Memory B cell (primary cell): ENCODE data around the gene HS3ST4.

Experiments
- ATAC-seq: fragments of 150-1000 bp; cut with Tn5 transposase; 2 replicates; pipeline ENCODE4 v1.10.0; 2021; ENCODE audit warnings: low read depth, mild to moderate bottlenecking, moderate library complexity
- DNase-seq, 2 donors: peaks; one replicate each; pipeline ENCODE4 v3.0.0; 2022; ENCODE audit warnings: low spot score in 2 of 2
- H3K27ac Mint-ChIP-seq: one replicate; pipeline ENCODE4 v1.8.0; 2022; ENCODE audit warnings: mild to moderate bottlenecking, moderate library complexity, mixed read lengths
- H3K27me3 Mint-ChIP-seq: one replicate; pipeline ENCODE4 v1.8.0; 2022; ENCODE audit warnings: mixed read lengths
- H3K36me3 Mint-ChIP-seq: one replicate; pipeline ENCODE4 v1.8.0; 2022; ENCODE audit warnings: mild to moderate bottlenecking, mixed read lengths
- H3K4me1 Mint-ChIP-seq: one replicate; pipeline ENCODE4 v1.8.0; 2022; ENCODE audit warnings: mixed read lengths
- H3K4me3 Mint-ChIP-seq: one replicate; pipeline ENCODE4 v1.8.0; 2022; ENCODE audit warnings: mild to moderate bottlenecking, moderate library complexity, mixed read lengths
- H3K9me3 Mint-ChIP-seq: one replicate; pipeline ENCODE4 v1.8.0; 2022; ENCODE audit warnings: mixed read lengths

Gene HS3ST4

GRCh38 chr16:25868706-25869370 lies 177.1 kb downstream of the HS3ST4 start:
- no peak for ATAC-seq

GRCh38 chr16:25872369-25873070 lies 180.8 kb downstream of the HS3ST4 start:
- peaks cover 19% of the 10 kb centered on the region for H3K9me3 Mint-ChIP-seq
- no peaks in the 10 kb centered on the region for H3K36me3 Mint-ChIP-seq
- DNase-seq (no peak), ATAC-seq (no peak)
- H3K27me3 Mint-ChIP-seq, result peaks cover 8% of the 10 kb centered on the region
- no peak overlapping the region for H3K4me3 Mint-ChIP-seq
- H3K27ac Mint-ChIP-seq, result no peak overlapping the region
- no peaks in the 10 kb centered on the region for H3K4me1 Mint-ChIP-seq

More at GRCh38 chr16:25868706-25869370, 177.1 kb downstream of the HS3ST4 start:
- Mint-ChIP-seq H3K4me3 (no peak overlapping the region), H3K4me1 (no peaks in the 10 kb centered on the region), H3K9me3 (peaks cover 23% of the 10 kb centered on the region), H3K36me3 (no peaks in the 10 kb centered on the region), H3K27me3 (peaks cover 1% of the 10 kb centered on the region), H3K27ac (no peak overlapping the region)
- DNase-seq, result no peak

- H3K9me3 Mint-ChIP-seq, result peaks cover 20% of the 10 kb centered on the region
- ATAC-seq (no peak), DNase-seq (no peak)
- H3K27ac Mint-ChIP-seq, result no peak overlapping the region
- H3K36me3 Mint-ChIP-seq, result no peaks in the 10 kb centered on the region
- no peak overlapping the region for H3K4me3 Mint-ChIP-seq
- no peaks in the 10 kb centered on the region for H3K4me1 Mint-ChIP-seq
- H3K27me3 Mint-ChIP-seq, result peaks cover 8% of the 10 kb centered on the region
These were observed 182.4 kb downstream of the HS3ST4 start for GRCh38 chr16:25874196-25874595.

GRCh38 chr16:25875956-25876598 lies 184.3 kb downstream of the HS3ST4 start:
- Mint-ChIP-seq H3K4me3 (no peak overlapping the region), H3K27me3 (peaks cover 8% of the 10 kb centered on the region), H3K9me3 (peaks cover 19% of the 10 kb centered on the region), H3K4me1 (no peaks in the 10 kb centered on the region), H3K27ac (no peak overlapping the region), H3K36me3 (no peaks in the 10 kb centered on the region)
- ATAC-seq (no peak), DNase-seq (no peak)

GRCh38 chr16:25877103-25877502 lies 185.3 kb downstream of the HS3ST4 start:
- H3K36me3 Mint-ChIP-seq, result no peaks in the 10 kb centered on the region
- peaks cover 8% of the 10 kb centered on the region for H3K27me3 Mint-ChIP-seq
- H3K27ac Mint-ChIP-seq, result no peak overlapping the region
- no peak for ATAC-seq
- H3K9me3 Mint-ChIP-seq, result peaks cover 19% of the 10 kb centered on the region
- H3K4me3 Mint-ChIP-seq, result no peak overlapping the region
- DNase-seq, result no peak
- H3K4me1 Mint-ChIP-seq, result no peaks in the 10 kb centered on the region

GRCh38 chr16:25886598-25886997 lies 194.8 kb downstream of the HS3ST4 start:
- ATAC-seq, result no peak
- H3K36me3 Mint-ChIP-seq, result no peaks in the 10 kb centered on the region

GRCh38 chr16:25888868-25889267 lies 197.1 kb downstream of the HS3ST4 start:
- Mint-ChIP-seq H3K27ac (no peak overlapping the region), H3K4me1 (no peaks in the 10 kb centered on the region), H3K9me3 (peaks cover 5% of the 10 kb centered on the region), H3K27me3 (peaks cover 3% of the 10 kb centered on the region), H3K36me3 (no peaks in the 10 kb centered on the region), H3K4me3 (no peak overlapping the region)
- no peak for DNase-seq
- no peak for ATAC-seq

More at GRCh38 chr16:25886598-25886997, 194.8 kb downstream of the HS3ST4 start:
- H3K4me3 Mint-ChIP-seq, result no peak overlapping the region
- no peak for DNase-seq
- peaks cover 3% of the 10 kb centered on the region for H3K27me3 Mint-ChIP-seq
- H3K4me1 Mint-ChIP-seq, result no peaks in the 10 kb centered on the region
- no peak overlapping the region for H3K27ac Mint-ChIP-seq
- H3K9me3 Mint-ChIP-seq, result peaks cover 3% of the 10 kb centered on the region

GRCh38 chr16:25893332-25893731 lies 201.6 kb downstream of the HS3ST4 start:
- H3K4me3 Mint-ChIP-seq, result no peak overlapping the region
- DNase-seq (no peak), ATAC-seq (no peak)
- peaks cover 6% of the 10 kb centered on the region for H3K9me3 Mint-ChIP-seq
- no peaks in the 10 kb centered on the region for H3K36me3 Mint-ChIP-seq
- H3K4me1 Mint-ChIP-seq, result no peaks in the 10 kb centered on the region
- peaks cover 11% of the 10 kb centered on the region for H3K27me3 Mint-ChIP-seq
- H3K27ac Mint-ChIP-seq, result no peak overlapping the region

- H3K27ac Mint-ChIP-seq, result no peak overlapping the region
- DNase-seq, result no peak
- no peaks in the 10 kb centered on the region for H3K4me1 Mint-ChIP-seq
- H3K27me3 Mint-ChIP-seq, result peaks cover 11% of the 10 kb centered on the region
- no peaks in the 10 kb centered on the region for H3K36me3 Mint-ChIP-seq
- H3K4me3 Mint-ChIP-seq, result no peak overlapping the region
- H3K9me3 Mint-ChIP-seq, result peaks cover 4% of the 10 kb centered on the region
- ATAC-seq, result no peak
These were observed 202.3 kb downstream of the HS3ST4 start for GRCh38 chr16:25894093-25894492.

- Mint-ChIP-seq H3K9me3 (peaks cover 3% of the 10 kb centered on the region), H3K27me3 (peaks cover 9% of the 10 kb centered on the region), H3K4me3 (no peak overlapping the region)
These were observed 203.6 kb downstream of the HS3ST4 start for GRCh38 chr16:25895380-25895779.

GRCh38 chr16:25896411-25896810 lies 204.7 kb downstream of the HS3ST4 start:
- Mint-ChIP-seq H3K4me3 (no peak overlapping the region), H3K4me1 (no peaks in the 10 kb centered on the region), H3K9me3 (peaks cover 3% of the 10 kb centered on the region), H3K27me3 (peaks cover 9% of the 10 kb centered on the region), H3K36me3 (no peaks in the 10 kb centered on the region), H3K27ac (no peak overlapping the region)
- ATAC-seq (no peak), DNase-seq (no peak)

More at GRCh38 chr16:25895380-25895779, 203.6 kb downstream of the HS3ST4 start:
- H3K4me1 Mint-ChIP-seq, result no peaks in the 10 kb centered on the region
- ATAC-seq (no peak), DNase-seq (no peak)
- H3K27ac Mint-ChIP-seq, result no peak overlapping the region
- H3K36me3 Mint-ChIP-seq, result no peaks in the 10 kb centered on the region

- Mint-ChIP-seq H3K4me3 (no peak overlapping the region), H3K9me3 (peaks cover 4% of the 10 kb centered on the region), H3K4me1 (no peaks in the 10 kb centered on the region), H3K36me3 (no peaks in the 10 kb centered on the region), H3K27ac (no peak overlapping the region), H3K27me3 (peaks cover 15% of the 10 kb centered on the region)
- ATAC-seq (no peak), DNase-seq (no peak)
These were observed 205.9 kb downstream of the HS3ST4 start for GRCh38 chr16:25897702-25898101.

GRCh38 chr16:25905810-25906209 lies 214.1 kb downstream of the HS3ST4 start:
- Mint-ChIP-seq H3K4me1 (no peaks in the 10 kb centered on the region), H3K27me3 (peaks cover 10% of the 10 kb centered on the region), H3K9me3 (peaks cover 5% of the 10 kb centered on the region), H3K27ac (no peak overlapping the region), H3K36me3 (no peaks in the 10 kb centered on the region), H3K4me3 (no peak overlapping the region)
- ATAC-seq, result no peak
- DNase-seq, result no peak

GRCh38 chr16:25910971-25911370 lies 219.2 kb downstream of the HS3ST4 start:
- H3K36me3 Mint-ChIP-seq, result no peaks in the 10 kb centered on the region
- H3K9me3 Mint-ChIP-seq, result no peaks in the 10 kb centered on the region
- H3K27ac Mint-ChIP-seq, result no peak overlapping the region
- no peaks in the 10 kb centered on the region for H3K4me1 Mint-ChIP-seq
- H3K4me3 Mint-ChIP-seq, result no peak overlapping the region
- no peaks in the 10 kb centered on the region for H3K27me3 Mint-ChIP-seq
- ATAC-seq (no peak), DNase-seq (no peak)
